LNCAP (cell line): ENCODE data around the gene MOV10.

Experiments used
- CTCF ChIP-seq: fragments of 450-650 bp; IDR thresholded peaks from 2 replicates; pipeline ENCODE4 v1.5.1; 2017; ENCODE audit warnings: mild to moderate bottlenecking

Gene MOV10

GRCh38 chr1:112727716-112728115, 53.3 kb downstream of the MOV10 start:
- no peak for TF ChIP-seq CTCF

- no peak for TF ChIP-seq CTCF
These were observed 55.5 kb downstream of the MOV10 start for GRCh38 chr1:112729909-112730308.

GRCh38 chr1:112731451-112731850, 57.0 kb downstream of the MOV10 start:
- TF ChIP-seq CTCF, result no peak

GRCh38 chr1:112735752-112736151, 61.3 kb downstream of the MOV10 start:
- TF ChIP-seq CTCF, result no peak

- no peak for TF ChIP-seq CTCF
These were observed 63.1 kb downstream of the MOV10 start for GRCh38 chr1:112737573-112737972.

GRCh38 chr1:112743174-112744008, 68.9 kb downstream of the MOV10 start:
- no peak for TF ChIP-seq CTCF

- TF ChIP-seq CTCF, result no peak
These were observed 69.6 kb downstream of the MOV10 start for GRCh38 chr1:112744009-112744578.
